Thyroid gland (tissue), 4 donors: ENCODE data around the gene ATXN1.

Experiments used
- CTCF ChIP-seq, 6 experiments: fragments of 200-600 bp in 3 of 6; fragments of 450-650 bp in 3 of 6; sonication (generic) in 3 of 6; IDR thresholded peaks; one replicate each; pipeline ENCODE4 v1.5.1; 2016 to 2019; ENCODE audit warnings: antibody characterized with exemption in 6 of 6, mild to moderate bottlenecking in 2 of 6, inconsistent platforms in 1 of 6, moderate library complexity in 1 of 6
- POLR2A ChIP-seq, 2 donors: fragments of 450-650 bp; IDR thresholded peaks; one replicate each; pipeline ENCODE4 v1.6.1; 2017; ENCODE audit warnings: antibody characterized with exemption in 2 of 2, mild to moderate bottlenecking in 2 of 2, moderate library complexity in 1 of 2

GRCh38 chr6:16430391-16431089 lies 330.7 kb downstream of the ATXN1 start:
- no peak for TF ChIP-seq CTCF (IDR thresholded peaks at IDR 0.05)
- no peak for TF ChIP-seq POLR2A (IDR thresholded peaks at IDR 0.05)
